Measurements from ENCODE around the gene SGSM2. TPM values are rescaled to one million over a fixed set of nuclear protein-coding genes. Genes with fewer than 3 reads are reported as not detected.

Gene SGSM2
- polyA plus RNA-seq, 1 donor from 2014 or later = 222 TPM

- H3K27me3 ChIP-seq (ENCODE audit: insufficient read depth, low read depth, low read length) = no peaks in the 10 kb centered on the region
- peaks cover 44% of the 10 kb centered on the region for H3K79me2 ChIP-seq (replicated peaks; ENCODE audit: insufficient read depth, low read length)
- peak overlapping the region; percentile 56 for H3K4me2 ChIP-seq (ENCODE audit: low read length)
- peak overlapping the region; percentile 87 for H3K9ac ChIP-seq (ENCODE audit: low read length)
- no peaks in the 10 kb centered on the region for H4K20me1 ChIP-seq (ENCODE audit: insufficient read depth)
- TF ChIP-seq POLR2AphosphoS5 (IDR thresholded peaks at IDR 0.05) = no peak
- no peak for TF ChIP-seq TAF1 (IDR thresholded peaks at IDR 0.05; ENCODE audit: low read depth)
- TF ChIP-seq, protein P1, sequence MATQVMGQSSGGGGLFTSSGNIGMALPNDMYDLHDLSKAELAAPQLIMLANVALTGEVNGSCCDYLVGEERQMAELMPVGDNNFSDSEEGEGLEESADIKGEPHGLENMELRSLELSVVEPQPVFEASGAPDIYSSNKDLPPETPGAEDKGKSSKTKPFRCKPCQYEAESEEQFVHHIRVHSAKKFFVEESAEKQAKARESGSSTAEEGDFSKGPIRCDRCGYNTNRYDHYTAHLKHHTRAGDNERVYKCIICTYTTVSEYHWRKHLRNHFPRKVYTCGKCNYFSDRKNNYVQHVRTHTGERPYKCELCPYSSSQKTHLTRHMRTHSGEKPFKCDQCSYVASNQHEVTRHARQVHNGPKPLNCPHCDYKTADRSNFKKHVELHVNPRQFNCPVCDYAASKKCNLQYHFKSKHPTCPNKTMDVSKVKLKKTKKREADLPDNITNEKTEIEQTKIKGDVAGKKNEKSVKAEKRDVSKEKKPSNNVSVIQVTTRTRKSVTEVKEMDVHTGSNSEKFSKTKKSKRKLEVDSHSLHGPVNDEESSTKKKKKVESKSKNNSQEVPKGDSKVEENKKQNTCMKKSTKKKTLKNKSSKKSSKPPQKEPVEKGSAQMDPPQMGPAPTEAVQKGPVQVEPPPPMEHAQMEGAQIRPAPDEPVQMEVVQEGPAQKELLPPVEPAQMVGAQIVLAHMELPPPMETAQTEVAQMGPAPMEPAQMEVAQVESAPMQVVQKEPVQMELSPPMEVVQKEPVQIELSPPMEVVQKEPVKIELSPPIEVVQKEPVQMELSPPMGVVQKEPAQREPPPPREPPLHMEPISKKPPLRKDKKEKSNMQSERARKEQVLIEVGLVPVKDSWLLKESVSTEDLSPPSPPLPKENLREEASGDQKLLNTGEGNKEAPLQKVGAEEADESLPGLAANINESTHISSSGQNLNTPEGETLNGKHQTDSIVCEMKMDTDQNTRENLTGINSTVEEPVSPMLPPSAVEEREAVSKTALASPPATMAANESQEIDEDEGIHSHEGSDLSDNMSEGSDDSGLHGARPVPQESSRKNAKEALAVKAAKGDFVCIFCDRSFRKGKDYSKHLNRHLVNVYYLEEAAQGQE (IDR thresholded peaks at IDR 0.05; ENCODE audit: borderline replicate concordance) = no peak
- TF ChIP-seq MXI1 (conservative IDR thresholded peaks at IDR 0.05; ENCODE audit: poor library complexity, severe bottlenecking) = no peak
- TF ChIP-seq EZH2 (IDR thresholded peaks at IDR 0.05; ENCODE audit: borderline replicate concordance, insufficient read depth, low read length, poor library complexity, severe bottlenecking) = no peak
- TF ChIP-seq, protein P2, sequence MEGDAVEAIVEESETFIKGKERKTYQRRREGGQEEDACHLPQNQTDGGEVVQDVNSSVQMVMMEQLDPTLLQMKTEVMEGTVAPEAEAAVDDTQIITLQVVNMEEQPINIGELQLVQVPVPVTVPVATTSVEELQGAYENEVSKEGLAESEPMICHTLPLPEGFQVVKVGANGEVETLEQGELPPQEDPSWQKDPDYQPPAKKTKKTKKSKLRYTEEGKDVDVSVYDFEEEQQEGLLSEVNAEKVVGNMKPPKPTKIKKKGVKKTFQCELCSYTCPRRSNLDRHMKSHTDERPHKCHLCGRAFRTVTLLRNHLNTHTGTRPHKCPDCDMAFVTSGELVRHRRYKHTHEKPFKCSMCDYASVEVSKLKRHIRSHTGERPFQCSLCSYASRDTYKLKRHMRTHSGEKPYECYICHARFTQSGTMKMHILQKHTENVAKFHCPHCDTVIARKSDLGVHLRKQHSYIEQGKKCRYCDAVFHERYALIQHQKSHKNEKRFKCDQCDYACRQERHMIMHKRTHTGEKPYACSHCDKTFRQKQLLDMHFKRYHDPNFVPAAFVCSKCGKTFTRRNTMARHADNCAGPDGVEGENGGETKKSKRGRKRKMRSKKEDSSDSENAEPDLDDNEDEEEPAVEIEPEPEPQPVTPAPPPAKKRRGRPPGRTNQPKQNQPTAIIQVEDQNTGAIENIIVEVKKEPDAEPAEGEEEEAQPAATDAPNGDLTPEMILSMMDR (IDR thresholded peaks at IDR 0.05; ENCODE audit: poor library complexity, severe bottlenecking) = no peak
- TF ChIP-seq RAD21 (conservative IDR thresholded peaks at IDR 0.05) = no peak
- TF ChIP-seq SMC3 (conservative IDR thresholded peaks at IDR 0.05; ENCODE audit: poor library complexity) = no peak
- no peak for TF ChIP-seq EP300 (conservative IDR thresholded peaks at IDR 0.05; ENCODE audit: poor library complexity, severe bottlenecking)
- peaks cover 8% of the 10 kb centered on the region for H3K36me3 ChIP-seq (ENCODE audit: insufficient read depth, low read length)
- H3K9me2 ChIP-seq (ENCODE audit: insufficient read depth, low read length) = no peaks in the 10 kb centered on the region
- H3K27ac ChIP-seq (ENCODE audit: low read length) = peak overlapping the region; percentile 84
- peak overlapping the region; percentile 98 for H3K4me3 ChIP-seq (ENCODE audit: low read length)
- no peaks in the 10 kb centered on the region for H3F3A ChIP-seq (ENCODE audit: insufficient read depth, low read length, poor library complexity, severe bottlenecking)
- peak overlapping the region; percentile 40 for H2AFZ ChIP-seq (ENCODE audit: low read depth, low read length)
- no peaks in the 10 kb centered on the region for H3K9me3 ChIP-seq (ENCODE audit: low read length)
Measured at GRCh38 chr17:2302778-2303203, 34.5 kb upstream of the SGSM2 start.

GRCh38 chr17:2303204-2304188 lies 33.8 kb upstream of the SGSM2 start, which contains the start of the genes SMG6 and SRR:
TSS of gene SMG6 (minus strand) at chr17:2303785. CDS start at chr17:2303720, 65 bp downstream.
TSS of gene SRR (plus strand) at chr17:2303950. CDS start at chr17:2315561, 11,611 bp downstream.
- H4K20me1 ChIP-seq (ENCODE audit: insufficient read depth) = no peaks in the 10 kb centered on the region
- peaks cover 39% of the 10 kb centered on the region for H3K79me2 ChIP-seq (replicated peaks; ENCODE audit: insufficient read depth, low read length)
- peak within 1 kb of the TSS; percentile 56 for H3K4me2 ChIP-seq (ENCODE audit: low read length)
- TF ChIP-seq SMC3 (conservative IDR thresholded peaks at IDR 0.05; ENCODE audit: poor library complexity) = peak; percentile 20
- TF ChIP-seq EP300 (conservative IDR thresholded peaks at IDR 0.05; ENCODE audit: poor library complexity, severe bottlenecking) = peak; percentile 46
- no peak for TF ChIP-seq TAF1 (IDR thresholded peaks at IDR 0.05; ENCODE audit: low read depth)
- no peak for TF ChIP-seq EZH2 (IDR thresholded peaks at IDR 0.05; ENCODE audit: borderline replicate concordance, insufficient read depth, low read length, poor library complexity, severe bottlenecking)
- peak; percentile 88 for TF ChIP-seq POLR2AphosphoS5 (IDR thresholded peaks at IDR 0.05)
- TF ChIP-seq, protein P1 (IDR thresholded peaks at IDR 0.05; ENCODE audit: borderline replicate concordance) = no peak
- TF ChIP-seq MXI1 (conservative IDR thresholded peaks at IDR 0.05; ENCODE audit: poor library complexity, severe bottlenecking) = peak; percentile 72
- TF ChIP-seq RAD21 (conservative IDR thresholded peaks at IDR 0.05) = no peak
- TF ChIP-seq, protein P2 (IDR thresholded peaks at IDR 0.05; ENCODE audit: poor library complexity, severe bottlenecking) = peak; percentile 16
- H3K9me3 ChIP-seq (ENCODE audit: low read length) = no peaks in the 10 kb centered on the region
- peak within 1 kb of the TSS; percentile 73 for H2AFZ ChIP-seq (ENCODE audit: low read depth, low read length)
- H3F3A ChIP-seq (ENCODE audit: insufficient read depth, low read length, poor library complexity, severe bottlenecking) = no peaks in the 10 kb centered on the region
- H3K9me2 ChIP-seq (ENCODE audit: insufficient read depth, low read length) = no peaks in the 10 kb centered on the region
- peaks cover 8% of the 10 kb centered on the region for H3K36me3 ChIP-seq (ENCODE audit: insufficient read depth, low read length)
- H3K27me3 ChIP-seq (ENCODE audit: insufficient read depth, low read depth, low read length) = no peaks in the 10 kb centered on the region
- H3K4me3 ChIP-seq (ENCODE audit: low read length) = peak within 1 kb of the TSS; percentile 98
- H3K27ac ChIP-seq (ENCODE audit: low read length) = peak within 1 kb of the TSS; percentile 84
- peak within 1 kb of the TSS; percentile 87 for H3K9ac ChIP-seq (ENCODE audit: low read length)
